ENCODE results near the gene MRPS5. TPM values are rescaled to one million over a fixed set of nuclear protein-coding genes. Genes with fewer than 3 reads are reported as not detected.
"Not testable (repeated sequence)": the region's sequence is repeated elsewhere in the genome, so short reads cannot be mapped to it uniquely, and the experiment has no call there.

MRPS5 gene
- total RNA-seq, 2 donors from 2014 or later = 57.9 to 59.0 TPM

DNA sequence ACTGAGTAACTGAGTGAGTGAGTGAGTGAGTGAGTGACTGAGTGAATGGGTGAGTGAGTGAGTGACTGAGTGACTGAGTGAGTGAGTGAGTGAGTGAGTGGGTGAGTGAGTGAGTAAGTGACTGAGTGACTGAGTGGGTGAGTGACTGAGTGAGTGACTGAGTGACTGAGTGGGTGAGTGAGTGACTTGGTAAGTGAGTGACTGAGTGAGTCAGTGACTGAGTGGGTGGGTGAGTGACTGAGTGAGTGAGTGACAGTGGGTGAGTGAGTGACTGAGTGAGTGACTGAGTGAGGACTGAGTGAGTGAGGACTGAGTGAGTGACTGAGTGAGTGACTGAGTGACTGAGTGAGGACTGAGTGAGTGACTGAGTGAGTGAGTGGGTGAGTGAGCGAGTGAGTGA is 82.2 kb downstream of the MRPS5 start:
- no peaks in the 10 kb centered on the region for H3K36me3 Mint-ChIP-seq (ENCODE audit: low read depth)
- H3K27me3 Mint-ChIP-seq (ENCODE audit: insufficient read depth) = peaks cover 33% of the 10 kb centered on the region
- H3K27ac Mint-ChIP-seq = no peak overlapping the region
- H3K4me3 Mint-ChIP-seq = no peak overlapping the region
- Histone ChIP-seq H3K27ac (ENCODE audit: low read depth, low read length) (no peak overlapping the region), H3K9me3 (ENCODE audit: control insufficient read depth, low read length) (peaks cover 6% of the 10 kb centered on the region), H3K9ac (ENCODE audit: extremely low read depth, low read length, poor library complexity, severe bottlenecking) (no peak overlapping the region), H3K4me3 (ENCODE audit: low read length) (no peak overlapping the region), H3K36me3 (ENCODE audit: control insufficient read depth, insufficient read depth, low read length) (no peaks in the 10 kb centered on the region), H3K27me3 (ENCODE audit: control insufficient read depth, insufficient read depth, low read length, poor library complexity, severe bottlenecking) (no peaks in the 10 kb centered on the region), H3K4me1 (ENCODE audit: control insufficient read depth, insufficient read depth, low read length) (no peaks in the 10 kb centered on the region)
- no peaks in the 10 kb centered on the region for H3K4me1 Mint-ChIP-seq
- WGBS, 2 experiments (ENCODE audit: insufficient coverage in 1 of 2, insufficient read length in 1 of 2) = 75 to 100% methylated on average over 1 of the region's 1 CpG
- no peak for DNase-seq
- TF ChIP-seq, protein P1, sequence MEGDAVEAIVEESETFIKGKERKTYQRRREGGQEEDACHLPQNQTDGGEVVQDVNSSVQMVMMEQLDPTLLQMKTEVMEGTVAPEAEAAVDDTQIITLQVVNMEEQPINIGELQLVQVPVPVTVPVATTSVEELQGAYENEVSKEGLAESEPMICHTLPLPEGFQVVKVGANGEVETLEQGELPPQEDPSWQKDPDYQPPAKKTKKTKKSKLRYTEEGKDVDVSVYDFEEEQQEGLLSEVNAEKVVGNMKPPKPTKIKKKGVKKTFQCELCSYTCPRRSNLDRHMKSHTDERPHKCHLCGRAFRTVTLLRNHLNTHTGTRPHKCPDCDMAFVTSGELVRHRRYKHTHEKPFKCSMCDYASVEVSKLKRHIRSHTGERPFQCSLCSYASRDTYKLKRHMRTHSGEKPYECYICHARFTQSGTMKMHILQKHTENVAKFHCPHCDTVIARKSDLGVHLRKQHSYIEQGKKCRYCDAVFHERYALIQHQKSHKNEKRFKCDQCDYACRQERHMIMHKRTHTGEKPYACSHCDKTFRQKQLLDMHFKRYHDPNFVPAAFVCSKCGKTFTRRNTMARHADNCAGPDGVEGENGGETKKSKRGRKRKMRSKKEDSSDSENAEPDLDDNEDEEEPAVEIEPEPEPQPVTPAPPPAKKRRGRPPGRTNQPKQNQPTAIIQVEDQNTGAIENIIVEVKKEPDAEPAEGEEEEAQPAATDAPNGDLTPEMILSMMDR (conservative IDR thresholded peaks at IDR 0.05) = no peak
- H3K9me3 Mint-ChIP-seq = peaks cover 24% of the 10 kb centered on the region

DNA sequence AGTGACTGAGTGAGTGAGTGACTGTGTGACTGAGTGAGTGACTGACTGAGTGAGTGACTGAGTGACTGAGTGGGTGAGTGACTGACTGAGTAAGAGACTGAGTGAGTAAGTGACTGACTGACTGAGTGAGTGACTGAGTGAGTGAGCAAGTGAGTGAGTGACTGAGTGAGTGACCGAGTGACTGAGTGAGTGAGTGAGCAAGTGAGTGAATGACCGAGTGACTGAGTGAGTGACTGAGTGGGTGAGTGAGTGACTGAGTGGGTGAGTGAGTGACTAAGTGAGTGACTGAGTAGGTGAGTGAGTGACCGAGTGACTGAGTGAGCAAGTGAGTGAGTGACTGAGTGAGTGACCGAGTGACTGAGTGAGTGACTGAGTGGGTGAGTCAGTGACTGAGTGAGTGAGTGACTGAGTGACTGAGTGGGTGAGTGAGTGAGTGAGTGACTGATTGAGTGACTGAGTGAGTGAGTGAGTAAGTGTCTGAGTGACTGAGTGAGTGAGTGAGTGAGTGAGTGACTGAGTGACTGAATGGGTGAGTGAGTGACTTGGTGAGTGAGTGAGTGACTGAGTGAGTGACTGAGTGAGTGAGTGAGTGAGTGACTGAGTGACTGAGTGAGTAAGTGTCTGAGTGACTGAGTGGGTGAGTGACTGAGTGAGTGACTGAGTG is 82.8 kb downstream of the MRPS5 start:
- TF ChIP-seq, protein P1 (conservative IDR thresholded peaks at IDR 0.05) = no peak
- Mint-ChIP-seq H3K9me3 (peaks cover 24% of the 10 kb centered on the region), H3K27ac (no peak overlapping the region), H3K4me3 (no peak overlapping the region), H3K27me3 (ENCODE audit: insufficient read depth) (peaks cover 31% of the 10 kb centered on the region), H3K36me3 (ENCODE audit: low read depth) (no peaks in the 10 kb centered on the region), H3K4me1 (no peaks in the 10 kb centered on the region)
- Histone ChIP-seq H3K9ac (ENCODE audit: extremely low read depth, low read length, poor library complexity, severe bottlenecking) (no peak overlapping the region), H3K27ac (ENCODE audit: low read depth, low read length) (no peak overlapping the region), H3K36me3 (ENCODE audit: control insufficient read depth, insufficient read depth, low read length) (no peaks in the 10 kb centered on the region), H3K4me1 (ENCODE audit: control insufficient read depth, insufficient read depth, low read length) (no peaks in the 10 kb centered on the region), H3K27me3 (ENCODE audit: control insufficient read depth, insufficient read depth, low read length, poor library complexity, severe bottlenecking) (no peaks in the 10 kb centered on the region), H3K9me3 (ENCODE audit: control insufficient read depth, low read length) (peaks cover 6% of the 10 kb centered on the region), H3K4me3 (ENCODE audit: low read length) (no peak overlapping the region)
- 88 to 92% methylated on average over 3 to 4 of the region's 4 CpGs for WGBS, 2 experiments (ENCODE audit: insufficient coverage in 1 of 2, insufficient read length in 1 of 2)
- DNase-seq = no peak

DNA sequence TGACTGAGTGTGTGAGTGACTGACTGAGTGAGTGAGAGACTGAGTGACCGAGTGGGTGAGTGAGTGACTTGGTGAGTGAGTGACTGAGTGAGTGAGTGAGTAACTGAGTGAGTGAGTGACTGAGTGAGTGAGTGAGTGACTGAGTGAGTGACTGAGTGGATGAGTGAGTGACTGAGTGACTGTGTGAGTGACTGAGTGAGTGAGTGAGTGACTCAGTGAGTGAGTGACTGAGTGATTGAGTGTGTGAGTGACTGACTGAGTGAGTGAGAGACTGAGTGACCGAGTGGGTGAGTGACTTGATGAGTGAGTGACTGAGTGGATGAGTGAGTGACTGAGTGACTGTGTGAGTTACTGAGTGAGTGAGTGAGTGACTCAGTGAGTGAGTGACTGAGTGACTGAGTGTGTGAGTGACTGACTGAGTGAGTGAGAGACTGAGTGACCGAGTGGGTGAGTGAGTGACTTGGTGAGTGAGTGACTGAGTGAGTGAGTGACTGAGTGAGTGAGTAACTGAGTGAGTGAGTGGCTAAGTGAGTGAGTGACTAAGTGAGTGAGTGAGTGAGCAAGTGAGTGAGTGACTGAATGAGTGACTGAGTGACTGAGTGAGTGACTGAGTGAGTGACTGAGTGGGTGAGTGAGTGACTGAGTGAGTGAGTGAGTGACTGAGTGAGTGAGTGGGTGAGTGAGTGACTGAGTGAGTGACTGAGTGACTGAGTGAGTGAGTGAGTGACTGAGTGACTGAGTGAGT is 83.6 kb downstream of the MRPS5 start:
- not testable (repeated sequence) for H3K27ac ChIP-seq (ENCODE audit: low read depth, low read length); H3K4me3 ChIP-seq (ENCODE audit: low read length); H3K4me3 Mint-ChIP-seq; H3K36me3 ChIP-seq (ENCODE audit: control insufficient read depth, insufficient read depth, low read length); H3K9me3 ChIP-seq (ENCODE audit: control insufficient read depth, low read length); H3K36me3 Mint-ChIP-seq (ENCODE audit: low read depth); H3K4me1 ChIP-seq (ENCODE audit: control insufficient read depth, insufficient read depth, low read length); H3K27ac Mint-ChIP-seq; H3K27me3 ChIP-seq (ENCODE audit: control insufficient read depth, insufficient read depth, low read length, poor library complexity, severe bottlenecking); H3K4me1 Mint-ChIP-seq; DNase-seq; H3K9ac ChIP-seq (ENCODE audit: extremely low read depth, low read length, poor library complexity, severe bottlenecking)
- WGBS, 2 experiments (ENCODE audit: insufficient coverage in 1 of 2, insufficient read length in 1 of 2) = 79 to 81% methylated on average over 2 to 3 of the region's 3 CpGs
- peaks cover 24% of the 10 kb centered on the region for H3K9me3 Mint-ChIP-seq
- H3K27me3 Mint-ChIP-seq (ENCODE audit: insufficient read depth) = peaks cover 26% of the 10 kb centered on the region

Measured in endodermal cell (in vitro differentiated cells).